HG02610 (cell line): ENCODE measurements around the gene WLS.
"Not testable (repeated sequence)": the region's sequence is repeated elsewhere in the genome, so short reads cannot be mapped to it uniquely, and the experiment has no call there.

ENCODE experiments used
- ATAC-seq: cut with Tn5 transposase; IDR thresholded peaks from one replicate; pipeline ENCODE4 v1.9.1; 2021; ENCODE audit warnings: mild to moderate bottlenecking, moderate library complexity; ENCODE audit not compliant: unreplicated experiment

The WLS gene

DNA sequence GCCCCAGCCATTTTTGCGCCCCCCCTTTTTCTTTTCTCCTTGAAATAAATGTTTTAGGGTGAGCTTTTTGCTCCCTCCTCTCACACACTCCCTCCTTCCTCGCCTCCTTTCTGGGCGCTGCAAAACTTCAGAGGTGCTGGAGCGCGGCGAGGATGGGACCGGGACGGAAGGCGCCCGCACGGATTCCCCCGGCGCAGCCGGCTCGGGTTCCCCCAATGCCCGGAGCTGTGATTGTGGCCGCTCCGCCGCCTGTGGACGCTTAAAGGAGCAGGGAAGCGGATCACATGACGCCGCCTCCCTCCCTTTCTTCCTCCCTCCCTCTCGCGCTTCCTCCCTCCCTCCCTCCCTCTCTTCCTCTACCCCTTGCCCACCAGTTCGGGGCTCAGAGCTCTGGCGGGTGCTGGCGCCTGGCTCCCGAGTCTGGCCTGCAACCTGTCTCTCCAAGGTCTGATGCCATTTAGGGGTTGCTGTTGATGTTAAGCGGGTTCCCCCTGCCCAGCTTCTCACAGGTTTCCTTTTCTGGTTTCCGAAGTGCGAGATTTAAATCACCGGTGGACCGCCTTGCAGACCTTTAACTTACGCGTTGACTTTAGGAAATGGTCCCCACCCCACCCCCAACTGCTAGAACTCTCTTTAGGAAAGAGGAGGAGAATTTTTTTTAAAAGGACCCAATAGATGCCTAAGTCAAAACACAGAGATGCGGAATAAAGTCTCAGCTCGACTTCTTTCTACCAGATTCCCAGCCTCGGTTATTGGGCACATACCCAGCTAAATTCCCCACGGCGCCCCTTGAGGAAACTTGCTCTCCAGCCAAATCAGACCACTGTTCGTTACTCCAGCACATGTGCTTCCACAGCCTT, at the start of gene WLS:
Gene WLS (minus strand): TSS at position 235 of the 860 bp plus-strand sequence. CDS start 224 bp downstream, at position 11.
- ATAC-seq = no peak

DNA sequence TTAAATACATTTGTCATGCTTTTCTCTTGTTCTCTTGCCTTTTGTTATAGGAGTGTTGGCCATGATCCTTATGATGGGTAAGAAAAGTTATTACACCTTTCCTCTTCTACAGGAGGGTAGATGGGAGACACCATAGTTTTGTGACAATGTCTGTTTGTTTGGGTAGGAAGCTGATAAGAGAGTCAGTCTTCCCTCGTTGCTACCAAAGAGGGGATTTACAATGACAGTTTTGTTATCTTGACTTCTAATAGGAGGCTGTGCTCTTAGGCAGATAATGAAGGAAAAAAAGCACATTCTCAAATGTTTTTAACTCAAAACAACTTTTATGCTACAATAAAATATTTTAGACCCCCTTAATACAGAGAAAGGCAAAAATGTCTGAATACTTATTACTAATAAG, 48.0 kb upstream of the WLS start:
- ATAC-seq = no peak

DNA sequence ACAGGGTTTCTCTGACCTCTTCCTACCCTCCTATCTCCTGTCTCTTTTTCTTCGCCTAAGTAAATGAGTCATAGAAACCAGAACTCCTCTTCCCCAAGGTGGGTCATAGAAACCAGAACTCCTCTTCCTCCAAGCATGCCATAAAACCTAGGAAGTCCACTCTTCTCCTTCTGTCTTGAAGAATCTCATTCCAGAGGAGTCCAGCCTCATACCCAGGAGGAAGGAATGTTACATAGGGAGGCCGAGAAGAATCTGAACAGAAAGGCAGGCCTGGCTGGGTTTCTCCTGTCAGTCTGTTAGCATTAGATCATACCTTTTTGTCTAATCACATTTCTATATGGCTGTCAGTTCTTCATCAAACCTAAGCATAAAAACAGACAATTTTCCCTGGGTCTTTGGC, 47.5 kb upstream of the WLS start:
- no peak for ATAC-seq

DNA sequence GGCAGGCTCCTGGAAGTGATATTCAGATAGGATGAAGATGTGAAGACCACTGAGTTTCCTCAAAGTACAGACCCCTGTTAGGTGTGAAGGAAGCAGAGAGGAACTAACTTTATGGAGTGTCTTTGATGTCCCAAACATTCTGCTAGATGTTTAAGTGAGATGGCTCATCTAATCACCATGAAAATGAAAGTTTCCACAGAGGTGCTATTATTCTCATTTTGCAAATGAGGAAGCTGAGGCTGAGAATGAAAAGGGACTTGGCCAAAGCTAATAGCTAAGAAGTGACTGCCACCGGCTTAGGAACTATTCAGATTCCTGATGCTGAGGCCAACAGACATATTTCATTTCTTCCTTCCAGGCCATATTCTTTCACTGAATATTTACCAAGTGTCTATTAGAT, 45.9 kb upstream of the WLS start:
- ATAC-seq = no peak

DNA sequence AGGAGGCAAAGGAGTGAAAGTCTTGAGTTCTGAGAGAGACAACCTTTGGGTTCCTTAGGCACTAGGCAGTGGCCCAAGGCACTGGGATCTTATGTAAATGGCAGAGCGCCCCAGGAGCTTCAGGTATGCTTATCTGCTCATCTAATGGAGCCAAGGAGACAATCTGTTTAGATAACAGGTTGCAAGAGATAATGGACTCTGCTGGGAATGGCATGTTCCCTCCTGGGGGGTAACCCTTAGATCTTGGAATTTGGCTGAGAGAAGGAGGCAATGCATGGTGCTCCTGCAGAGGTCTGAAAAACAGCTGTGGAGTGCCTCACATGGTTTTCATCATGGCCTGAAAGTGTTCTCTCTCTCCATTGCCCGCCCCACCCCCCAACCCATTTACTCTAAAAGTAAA, 44.1 kb upstream of the WLS start:
- ATAC-seq = no peak

DNA sequence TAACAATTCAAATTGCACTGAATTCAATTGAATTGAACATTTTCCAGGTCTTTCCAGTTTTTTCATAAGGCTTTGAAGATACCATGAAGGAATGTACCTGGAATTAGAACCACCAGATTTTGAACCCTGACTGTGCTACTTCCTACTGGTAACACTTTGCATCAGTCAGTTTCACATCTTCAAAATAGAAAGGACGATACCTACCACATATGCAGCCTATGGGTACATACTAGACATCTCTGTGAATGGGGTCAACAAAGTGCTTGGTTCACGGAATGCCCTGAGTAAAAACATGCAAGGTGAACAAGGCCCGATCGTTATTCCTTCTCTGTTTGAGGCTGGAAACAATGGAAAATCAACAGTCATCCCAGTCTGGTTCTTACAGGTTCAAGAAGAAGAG, 41.2 kb upstream of the WLS start:
- no peak for ATAC-seq

DNA sequence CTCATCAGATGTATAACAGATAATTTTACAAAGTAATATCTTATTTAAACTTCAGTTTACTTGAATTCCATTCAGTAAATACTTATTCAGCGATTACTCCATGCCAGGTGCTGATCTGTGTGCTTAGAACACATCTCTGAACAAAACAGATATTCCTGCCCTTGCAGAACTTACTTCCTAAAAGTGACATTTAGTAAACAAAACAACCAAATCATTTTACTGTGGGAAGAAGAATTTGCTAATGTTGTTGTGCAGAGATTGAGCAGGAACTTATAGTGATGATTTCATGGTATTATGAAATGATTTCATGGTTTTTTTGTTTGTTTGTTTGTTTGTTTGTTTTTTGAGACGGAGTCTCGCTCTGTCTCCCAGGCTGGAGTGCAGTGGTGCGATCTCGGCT, 39.3 kb upstream of the WLS start:
- ATAC-seq = no peak

DNA sequence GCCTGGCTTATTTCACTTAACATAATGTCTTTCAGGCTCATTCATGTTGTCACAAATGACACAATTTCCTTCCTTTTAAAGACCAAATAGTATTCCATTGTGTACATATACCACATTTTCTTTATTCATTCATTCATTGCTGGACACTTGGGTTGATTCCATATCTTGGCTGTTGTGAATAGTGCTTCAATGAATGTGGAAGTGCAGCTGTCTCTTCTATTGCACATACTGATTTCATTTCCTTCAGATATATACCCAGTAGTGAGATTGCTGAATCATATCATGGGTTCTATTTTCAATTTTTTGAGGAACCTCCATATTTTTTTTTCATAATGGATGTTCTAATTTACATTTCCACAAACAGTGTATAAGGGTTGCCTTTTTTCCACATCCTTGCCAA, 38.6 kb upstream of the WLS start:
- no peak for ATAC-seq

DNA sequence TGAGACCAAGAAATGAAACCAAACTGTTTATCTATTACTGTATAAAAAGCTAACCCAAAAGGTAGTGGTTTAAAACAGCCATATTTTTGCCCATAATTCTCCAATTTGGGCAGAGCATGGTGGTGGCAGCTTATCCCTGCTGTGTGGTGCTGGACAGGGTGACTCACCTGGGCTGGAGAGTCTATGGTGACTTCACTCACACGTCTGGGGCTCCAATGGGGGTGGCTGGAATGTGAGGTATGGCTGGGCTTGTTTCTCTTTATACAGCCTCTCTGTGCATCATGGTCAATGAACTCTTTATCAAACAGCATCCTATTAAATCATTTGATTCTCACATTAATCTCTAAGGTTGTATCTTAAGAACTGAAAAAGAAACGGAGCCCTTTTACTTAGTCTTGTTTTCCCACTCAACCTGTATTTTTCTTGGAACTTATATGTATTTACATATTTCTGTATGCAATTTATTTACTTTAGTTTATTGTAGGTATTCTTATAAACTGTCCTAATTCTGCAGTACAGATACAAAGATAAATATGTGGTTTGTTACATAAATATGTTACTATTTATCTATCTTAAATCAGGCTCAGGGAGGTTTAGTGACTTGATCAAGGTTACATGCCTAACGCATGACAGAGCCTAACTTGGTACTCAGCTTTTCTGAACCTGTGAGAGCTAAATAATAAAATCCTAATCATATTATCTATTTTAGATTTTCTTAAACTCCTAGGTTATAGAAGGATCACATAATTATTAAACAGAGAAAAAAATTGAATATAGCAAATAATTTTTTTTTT, 37.5 kb upstream of the WLS start:
- no peak for ATAC-seq

DNA sequence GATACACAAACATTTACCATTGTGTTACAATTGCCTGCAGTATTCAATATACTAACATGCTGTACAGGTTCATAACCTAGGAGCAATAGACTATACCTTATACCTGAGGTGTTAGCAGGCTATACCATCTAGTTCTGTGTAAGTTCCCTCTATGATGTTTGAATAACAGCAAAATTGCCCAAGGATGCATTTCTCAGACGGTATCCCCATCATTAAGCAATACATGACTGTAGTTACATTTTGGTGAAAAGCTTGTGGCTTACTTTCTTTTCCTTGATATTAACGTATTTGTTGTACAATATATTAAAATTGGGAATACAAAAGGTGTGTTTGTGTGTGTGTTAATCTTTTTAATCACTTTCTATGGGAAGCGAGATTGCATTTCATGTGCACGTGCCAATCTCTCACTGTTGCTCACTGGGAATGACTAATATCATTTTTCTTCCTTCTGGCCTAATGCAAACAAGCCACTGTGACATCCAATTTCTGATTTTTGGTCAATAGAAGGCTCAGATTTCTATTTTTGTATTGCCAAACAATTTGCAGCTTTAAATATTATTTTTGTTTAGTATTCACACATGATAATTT, 36.7 kb upstream of the WLS start:
- ATAC-seq = no peak

DNA sequence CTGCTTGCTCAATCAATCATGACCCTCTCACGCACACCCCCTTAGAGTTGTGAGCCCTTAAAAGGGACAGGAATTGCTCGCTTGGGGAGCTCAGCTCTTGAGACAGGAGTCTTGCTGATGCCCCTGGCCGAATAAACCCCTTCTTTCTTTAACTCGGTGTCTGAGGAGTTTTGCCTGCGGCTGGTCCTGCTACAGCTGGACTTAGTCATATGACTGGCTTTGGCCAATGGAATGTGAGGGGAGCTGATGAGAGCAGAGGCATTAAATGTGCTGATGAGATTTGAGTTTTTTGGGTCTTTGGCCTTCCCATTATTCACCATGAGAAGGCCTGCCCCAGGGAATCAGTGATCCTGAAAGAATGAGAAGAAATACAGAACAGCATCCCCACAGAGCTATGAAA, 24.5 kb upstream of the WLS start:
- ATAC-seq = not testable (repeated sequence)

DNA sequence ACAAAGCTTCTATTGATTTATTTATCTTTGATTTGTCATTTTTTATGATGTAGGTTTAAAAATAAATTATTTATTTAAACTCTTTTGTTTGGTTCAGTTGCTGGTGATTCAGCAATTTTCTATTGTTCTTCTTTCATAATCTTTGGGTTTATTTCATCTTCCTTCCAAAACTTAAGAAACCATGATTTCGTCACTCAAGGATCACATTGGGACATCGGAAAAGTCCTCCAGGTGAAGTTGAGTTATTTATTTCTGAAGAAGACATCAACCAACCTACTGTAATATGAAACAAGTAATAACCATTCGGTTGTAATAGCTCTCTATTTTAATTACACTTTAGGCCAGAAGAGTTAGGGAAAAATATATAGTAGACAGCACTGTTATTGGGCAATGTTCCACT, 23.0 kb upstream of the WLS start:
- ATAC-seq = no peak

DNA sequence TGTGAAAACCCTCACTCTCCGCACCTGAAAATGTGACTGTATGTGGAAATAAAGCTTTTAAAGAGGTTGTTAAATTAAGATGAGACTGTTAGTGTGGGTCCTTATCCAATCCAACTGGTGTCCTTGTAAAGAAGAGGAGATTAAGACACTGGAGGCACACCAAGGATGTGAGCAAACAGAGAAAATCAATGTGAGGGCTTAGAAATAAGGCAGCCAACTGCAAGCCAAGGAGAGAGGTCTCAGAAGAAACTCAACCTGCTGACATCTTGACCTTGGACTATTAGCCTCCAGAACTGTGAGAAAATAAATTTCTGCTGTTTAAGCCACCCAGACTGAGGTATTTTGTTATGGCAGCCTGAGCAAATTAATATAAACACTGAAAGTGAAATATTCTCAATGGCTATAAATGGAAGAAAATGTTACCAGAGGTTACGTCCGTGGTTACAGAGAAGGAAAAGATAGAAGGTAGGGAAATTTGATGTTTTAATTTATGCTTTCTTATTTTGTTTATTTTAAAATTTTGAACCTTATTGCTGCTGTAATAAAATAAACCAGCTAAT, 22.4 kb upstream of the WLS start:
- no peak for ATAC-seq

DNA sequence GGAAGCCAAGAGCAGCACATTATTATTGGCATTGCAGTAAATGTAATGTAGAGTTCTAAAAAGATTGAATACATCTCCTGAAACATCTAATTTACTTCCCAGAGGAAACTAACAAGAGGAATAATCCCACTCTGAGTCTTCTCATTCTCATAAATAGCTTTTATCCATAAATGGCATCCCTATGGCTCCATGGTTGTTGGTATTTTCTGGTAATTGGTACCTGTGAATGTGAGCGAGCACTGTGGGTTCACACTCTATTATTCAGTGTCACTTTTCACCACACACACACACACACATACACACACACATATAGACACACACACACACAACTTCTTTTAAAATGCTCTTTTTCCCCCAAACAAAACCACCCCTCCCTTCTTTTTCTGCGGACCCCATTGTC, 4.7 kb upstream of the WLS start:
- ATAC-seq = no peak

DNA sequence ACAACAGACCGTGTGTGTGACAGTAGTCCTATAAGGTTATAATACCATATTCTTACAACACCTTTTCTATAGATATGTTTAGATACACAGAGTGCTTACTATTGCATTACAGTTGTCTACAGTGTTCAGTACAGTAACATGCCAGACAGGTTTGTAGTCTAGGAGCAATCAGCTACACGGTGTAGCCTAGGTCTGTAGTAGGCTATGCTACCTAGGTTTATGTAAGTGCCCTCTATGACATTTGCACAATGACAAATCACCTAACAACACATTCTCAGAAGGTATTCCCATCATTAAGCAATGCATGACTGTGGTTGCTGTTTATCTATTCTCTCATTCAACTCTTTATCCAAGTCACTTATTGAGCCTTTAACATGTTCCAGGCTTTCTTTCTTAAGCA, 1.8 kb upstream of the WLS start:
- no peak for ATAC-seq

DNA sequence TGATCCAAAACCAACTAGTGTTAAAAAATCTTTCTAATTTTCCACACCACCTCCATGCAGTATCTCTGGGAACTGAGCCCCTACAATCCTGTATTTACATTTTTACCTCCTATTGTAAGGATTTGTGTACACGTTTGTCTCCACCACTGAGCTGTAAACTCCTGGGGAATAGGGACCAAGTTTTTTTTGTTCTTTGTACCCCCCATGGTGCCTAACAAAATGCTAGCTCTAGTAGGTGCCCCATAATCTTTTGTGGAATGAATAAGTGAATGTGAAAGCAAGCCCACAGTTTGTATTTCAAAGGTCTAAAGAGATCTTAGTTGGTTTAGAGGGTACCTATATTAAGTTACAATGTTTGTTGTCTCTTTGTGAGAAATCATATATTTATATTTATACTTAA, 879 bp upstream of the WLS start:
- ATAC-seq = no peak

DNA sequence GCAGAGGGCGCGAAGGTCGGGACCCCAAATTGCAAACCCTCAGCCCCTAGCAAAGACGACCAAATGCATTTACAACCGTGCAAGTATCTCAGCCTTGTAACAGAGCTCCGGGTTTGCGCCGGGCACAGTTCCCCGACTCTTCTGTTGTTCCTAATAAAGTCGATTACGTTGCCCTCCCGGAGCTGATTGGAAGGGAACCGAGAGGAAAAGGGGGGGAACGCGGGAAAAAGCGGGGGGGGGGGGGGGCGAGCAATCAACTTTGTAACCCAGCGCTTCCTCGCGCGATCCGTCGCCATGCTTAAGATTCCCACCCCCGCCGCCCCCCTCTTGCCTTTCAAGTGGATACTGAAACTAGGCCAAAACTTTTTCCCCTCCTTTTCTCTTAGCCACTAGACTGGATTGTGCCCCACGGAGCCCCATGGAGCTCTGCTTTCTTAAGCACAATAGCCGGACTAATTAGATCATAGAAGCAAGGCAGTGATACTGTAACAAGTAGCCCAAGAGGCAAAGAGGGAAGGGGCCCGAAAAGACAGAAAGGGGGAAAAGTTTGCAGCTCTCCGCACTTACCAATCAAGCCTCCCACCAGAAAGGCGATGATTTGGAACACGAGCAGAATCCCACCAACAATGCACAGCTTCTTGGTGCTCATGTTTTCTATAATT, 565 bp downstream of the WLS start:
- no peak for ATAC-seq

DNA sequence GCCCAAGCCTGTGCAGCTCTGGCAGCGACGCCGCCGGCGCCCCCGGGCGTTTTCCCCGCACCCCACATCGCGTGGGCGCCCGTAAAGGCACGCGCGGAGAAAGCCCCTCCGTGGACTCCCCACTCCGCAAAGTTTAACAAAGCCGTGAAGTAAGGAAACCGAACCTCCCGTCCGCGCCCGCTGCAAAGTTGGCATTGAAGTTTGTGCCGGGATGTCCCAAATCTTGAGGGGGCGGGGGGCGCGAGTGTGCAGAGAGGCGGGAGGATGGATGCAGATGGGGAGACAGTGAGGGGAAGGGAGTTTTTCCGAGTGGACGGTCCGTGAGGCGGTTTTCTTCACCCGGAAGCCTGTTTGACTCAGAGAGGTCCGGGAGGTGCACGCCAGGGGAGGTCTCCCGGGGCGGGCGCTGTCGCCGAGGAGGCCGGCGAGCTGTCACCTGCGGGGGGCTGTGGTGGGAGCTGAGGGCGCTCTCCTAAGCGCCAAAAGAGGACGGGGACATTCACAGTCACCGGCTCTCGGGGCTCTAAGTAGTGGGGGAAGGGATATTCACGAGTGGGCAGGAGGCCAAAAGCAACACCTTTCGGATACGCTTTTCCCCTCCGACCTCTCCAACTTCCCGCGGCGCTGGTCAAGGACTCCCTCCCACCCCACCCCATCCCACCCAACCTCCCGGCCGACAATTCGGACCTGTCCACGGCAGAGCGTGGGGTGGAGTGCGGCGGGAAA, 1.3 kb downstream of the WLS start:
- no peak for ATAC-seq

DNA sequence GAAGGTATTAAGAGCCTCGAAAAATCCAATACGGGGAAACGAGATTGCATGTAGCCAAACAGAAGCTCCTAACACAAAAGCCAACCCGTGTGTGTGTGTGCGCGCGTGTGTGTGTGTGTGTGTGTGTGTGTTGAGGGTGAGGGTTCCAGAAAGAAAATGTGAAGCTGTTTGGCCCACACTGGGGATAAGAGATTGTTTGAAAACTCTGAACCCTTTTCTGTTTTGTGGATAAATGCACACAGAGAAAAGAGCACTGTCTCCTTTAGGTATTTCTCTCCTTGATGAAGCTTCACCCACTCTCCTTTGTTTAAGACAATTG, 1.9 kb downstream of the WLS start:
- ATAC-seq = no peak

DNA sequence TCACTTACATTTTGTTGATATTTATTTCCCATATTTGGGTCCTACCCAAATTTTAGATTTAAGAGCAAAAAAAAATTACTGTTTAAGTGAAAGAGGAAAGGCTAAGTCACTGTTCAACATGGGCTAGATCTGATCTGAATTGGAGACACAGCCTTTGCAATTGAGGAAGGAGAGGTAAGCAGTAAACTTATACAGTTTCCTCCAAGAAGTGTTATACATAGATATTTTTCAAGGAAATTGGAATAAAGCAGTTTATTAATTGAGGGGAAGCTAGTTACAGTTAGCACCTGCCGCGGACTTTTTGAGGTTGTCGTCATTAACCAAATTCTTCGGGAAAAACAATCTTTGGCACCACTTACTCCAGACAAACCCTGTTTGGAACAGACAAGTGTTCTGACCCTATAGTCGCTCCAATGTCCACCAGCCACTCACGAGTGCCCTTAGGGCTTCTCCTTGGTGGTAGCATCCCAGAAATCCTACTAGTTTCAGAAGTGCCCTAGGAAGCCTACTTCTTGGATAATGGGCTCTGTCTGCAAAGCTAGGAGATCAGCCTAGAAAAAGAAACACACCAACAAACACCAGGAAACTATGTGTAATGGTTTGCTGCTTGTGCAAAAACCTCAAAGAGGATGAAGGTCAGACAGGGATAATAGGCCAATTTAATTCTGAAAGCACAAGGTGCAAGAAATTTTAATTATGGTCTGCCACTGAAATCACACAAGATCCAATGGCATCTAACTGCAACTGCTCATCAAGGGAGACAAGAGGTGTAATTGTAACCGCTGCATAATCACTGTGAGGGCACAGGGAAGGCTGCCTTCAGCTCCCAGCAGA, 2.5 kb downstream of the WLS start:
- no peak for ATAC-seq
